Ishikawa (cell line): Measurements from ENCODE around the gene GRID2IP.

ENCODE experiments used
- EP300 ChIP-seq: IDR thresholded peaks from 2 replicates; pipeline ENCODE4 v1.6.1; 2012; ENCODE audit warnings: borderline replicate concordance
- TAF1 ChIP-seq: IDR thresholded peaks from 2 replicates; pipeline ENCODE4 v1.6.1; 2012; ENCODE audit warnings: low read depth, mild to moderate bottlenecking
- TEAD4 ChIP-seq: IDR thresholded peaks from 2 replicates; pipeline ENCODE4 v1.6.1; 2012
- ZBTB7A ChIP-seq: IDR thresholded peaks from 2 replicates; pipeline ENCODE4 v1.6.1; 2012; ENCODE audit warnings: low read depth
- TF ChIP-seq, protein P1 (sequence below): IDR thresholded peaks from 2 replicates; pipeline ENCODE4 v1.6.1; 2012

DNA sequence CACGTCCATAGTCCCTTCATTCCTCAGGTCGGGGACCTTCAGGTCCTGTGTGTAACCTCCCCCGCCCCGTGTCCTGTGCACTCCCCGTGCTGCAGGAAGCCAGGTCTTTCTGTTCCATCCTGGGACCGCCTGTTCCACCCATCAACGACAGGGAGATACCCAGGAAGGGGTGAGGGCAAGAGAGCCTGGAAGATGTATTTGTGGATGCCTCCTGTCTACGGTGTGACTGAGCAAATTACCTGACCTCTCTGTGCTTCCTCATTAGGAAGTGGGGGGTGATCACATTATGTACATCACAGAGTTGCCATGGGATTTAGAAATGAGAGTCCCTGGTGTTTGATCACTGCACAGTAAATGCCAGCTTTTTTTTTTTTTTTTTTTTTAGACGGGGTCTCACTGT lies 46.3 kb downstream of the GRID2IP start:
- TF ChIP-seq EP300 (no peak), TAF1 (no peak), ZBTB7A (no peak), TEAD4 (no peak)
- TF ChIP-seq, protein P1, sequence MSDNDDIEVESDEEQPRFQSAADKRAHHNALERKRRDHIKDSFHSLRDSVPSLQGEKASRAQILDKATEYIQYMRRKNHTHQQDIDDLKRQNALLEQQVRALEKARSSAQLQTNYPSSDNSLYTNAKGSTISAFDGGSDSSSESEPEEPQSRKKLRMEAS: no peak
